Activated T-cell treated with anti-CD3 and anti-CD28 coated beads, Interleukin-2, amount 50 U/mL, for 48 hours (primary cell): ENCODE data around the gene PFKP.
A peak's percentile ranks its signal among the peaks of the same experiment; 100 is the strongest.
"Not testable (repeated sequence)": the region's sequence is repeated elsewhere in the genome, so short reads cannot be mapped to it uniquely, and the experiment has no call there.

Experiments
- DNase-seq, 2 experiments: peaks; one replicate each; pipeline ENCODE4 v3.0.0-alpha.2; 2020

Gene PFKP

GRCh38 chr10:3047596-3047995, 19.8 kb upstream of the PFKP start:
- no peak for DNase-seq

GRCh38 chr10:3048119-3049019, 19.0 kb upstream of the PFKP start:
- no peak for DNase-seq

DNA sequence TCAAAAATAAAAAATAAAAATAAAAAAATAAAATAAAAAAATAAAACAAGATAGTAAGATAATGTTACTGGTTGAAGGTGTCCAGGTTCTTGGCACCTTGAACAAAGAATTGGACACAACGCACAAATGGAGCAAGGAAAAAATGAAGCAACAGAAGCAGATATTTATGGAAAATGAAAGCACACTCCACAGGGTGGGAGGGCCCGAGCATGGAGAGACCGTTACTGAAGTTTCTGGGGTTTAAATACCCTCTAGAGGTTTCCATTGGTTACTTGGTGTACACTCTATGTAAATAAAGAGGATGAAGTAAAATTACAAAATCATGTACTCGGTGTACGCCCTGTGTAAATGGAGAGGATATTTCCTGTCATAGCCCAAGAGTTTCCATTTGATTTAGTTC, 15.7 kb upstream of the PFKP start:
- no peak for DNase-seq

GRCh38 chr10:3053155-3053554, 14.2 kb upstream of the PFKP start:
- DNase-seq = no peak

GRCh38 chr10:3054183-3054850, 13.0 kb upstream of the PFKP start:
- DNase-seq = no peak

DNA sequence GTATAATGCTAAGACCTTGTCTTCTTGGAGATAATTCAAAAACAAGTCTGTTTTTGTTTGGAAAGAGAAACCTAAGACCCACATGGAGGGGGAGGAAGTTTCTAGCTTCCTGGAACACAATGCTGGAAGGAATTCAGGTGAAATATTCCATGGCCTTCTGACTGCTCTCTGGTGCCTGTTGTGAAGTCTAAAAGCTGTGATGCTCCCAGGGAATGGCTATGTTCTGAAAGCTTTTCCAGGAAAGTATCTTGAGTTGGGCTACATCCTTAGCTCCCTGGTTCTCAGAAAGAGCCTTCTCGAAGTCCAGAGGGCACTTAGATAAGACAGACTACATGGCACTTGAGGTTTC, 12.5 kb upstream of the PFKP start:
- no peak for DNase-seq

- no peak for DNase-seq
Measured at GRCh38 chr10:3056280-3057037, 10.9 kb upstream of the PFKP start.

- DNase-seq = no peak
Measured at GRCh38 chr10:3057946-3058345, 9.4 kb upstream of the PFKP start.

- no peak for DNase-seq
Measured at GRCh38 chr10:3059974-3060373, 7.4 kb upstream of the PFKP start.

DNA sequence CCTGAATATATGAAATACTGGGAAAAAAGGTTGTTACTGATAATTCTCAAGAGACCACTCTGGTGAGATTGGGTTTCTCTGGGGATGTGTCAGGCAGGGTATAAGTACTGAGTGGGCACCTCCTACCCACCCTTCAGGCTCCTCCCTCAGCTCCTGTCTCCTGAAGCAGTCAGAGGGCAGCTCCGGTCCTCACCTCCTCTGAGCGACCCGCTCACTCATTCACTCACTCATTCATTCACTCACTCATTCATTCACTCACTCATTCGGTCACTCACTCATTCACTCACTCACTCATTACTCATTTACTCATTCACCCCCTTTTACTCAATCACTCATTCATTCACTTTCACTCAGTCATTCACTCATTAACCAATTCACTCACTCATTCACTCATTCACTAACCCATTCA, 6.9 kb upstream of the PFKP start:
- no peak for DNase-seq

- DNase-seq = not testable (repeated sequence)
Measured at GRCh38 chr10:3061323-3061898, 5.9 kb upstream of the PFKP start.

DNA sequence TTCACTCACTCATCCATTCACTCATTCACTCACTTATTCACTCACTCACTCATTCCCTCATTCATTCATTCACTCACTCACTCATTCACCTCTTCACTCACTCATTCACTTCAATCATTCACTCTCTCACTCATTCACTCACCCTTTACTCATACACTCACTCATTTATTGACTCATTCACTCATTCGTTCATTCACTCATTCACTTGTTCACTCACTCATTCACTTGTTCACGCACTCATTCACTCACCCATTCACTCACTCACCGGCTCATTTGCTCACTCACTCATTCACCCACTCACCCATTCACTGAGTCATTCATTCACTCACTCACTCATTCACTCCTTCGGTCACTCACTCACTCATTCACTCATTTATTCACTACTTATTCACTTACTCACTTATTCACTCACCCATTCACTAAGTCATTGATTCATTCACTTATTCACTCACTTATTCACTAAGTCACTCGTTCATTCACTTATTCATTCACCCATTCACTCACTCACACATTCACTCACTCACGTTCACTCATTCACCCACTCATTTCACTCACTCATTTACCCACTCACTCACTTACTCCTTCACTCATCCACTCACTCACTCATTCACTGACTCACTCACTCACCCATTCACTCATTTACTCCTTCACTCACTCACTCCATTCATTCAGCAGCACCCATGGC, 4.7 kb upstream of the PFKP start:
- no peak for DNase-seq

DNA sequence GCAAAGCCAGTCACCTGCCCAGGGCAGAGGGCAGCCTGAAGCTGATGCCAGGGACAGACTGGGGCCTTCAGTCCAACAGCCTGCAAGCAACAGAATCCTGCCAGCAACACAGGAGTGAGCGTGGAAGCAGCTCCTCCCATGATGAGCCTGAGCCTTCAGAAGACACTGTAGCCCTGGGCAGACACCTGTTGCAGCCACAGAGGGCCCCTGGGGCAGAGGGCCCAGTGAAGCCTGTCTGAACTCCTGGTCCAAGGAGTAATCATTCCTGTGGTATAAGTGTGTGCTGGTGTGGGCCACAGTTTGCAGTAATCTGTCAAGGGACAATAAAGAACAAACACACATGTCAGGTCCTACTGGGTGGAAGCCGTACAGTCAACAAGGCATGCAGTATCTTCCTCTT, 2.9 kb upstream of the PFKP start:
- no peak for DNase-seq

DNA sequence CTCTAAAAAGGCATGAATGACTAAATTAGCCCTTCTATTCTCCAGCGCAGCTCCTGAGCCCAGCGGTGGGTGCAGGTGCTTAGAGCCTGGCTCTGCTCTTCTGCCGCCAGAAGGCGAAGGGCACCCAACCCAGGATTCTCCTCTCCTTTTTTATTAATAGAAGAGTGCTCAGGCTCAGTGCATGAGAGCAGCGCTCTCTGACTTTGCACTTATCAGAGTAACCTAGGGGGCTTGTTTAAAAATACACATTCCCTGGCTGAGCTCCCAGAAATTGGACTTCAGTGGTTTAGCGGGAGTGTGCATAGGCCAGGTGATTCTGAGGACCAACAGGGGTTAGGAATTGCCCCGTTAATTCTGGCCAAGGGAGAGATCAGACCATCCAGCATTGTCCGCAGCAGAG, 1.7 kb upstream of the PFKP start:
- no peak for DNase-seq

GRCh38 chr10:3066317-3067117, 831 bp upstream of the PFKP start:
- peak in 1 of 2 experiments; percentile 17 for DNase-seq

DNA sequence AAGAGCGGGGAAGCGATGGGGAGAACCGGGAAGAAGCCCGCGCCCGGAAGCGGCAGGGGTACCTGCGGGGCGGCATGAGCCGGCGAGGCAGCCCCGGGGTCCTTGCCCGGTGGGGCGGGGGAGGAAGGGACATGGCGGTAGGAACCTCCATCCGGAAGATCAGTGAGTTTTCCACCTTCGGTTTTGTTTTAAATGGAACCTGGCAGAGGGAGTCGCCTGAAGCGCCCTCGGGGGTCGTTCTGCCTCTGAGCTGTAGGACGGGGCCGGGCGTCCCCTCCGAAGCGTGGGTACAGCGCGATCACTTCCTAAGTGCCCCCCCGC, 471 bp downstream of the PFKP start:
- DNase-seq = no peak

- DNase-seq = peak; percentile 75 to 79
Measured at GRCh38 chr10:3068201-3068967, 1.0 kb downstream of the PFKP start.

- DNase-seq = peak; percentile 39 to 48
Measured at GRCh38 chr10:3068968-3069737, 1.8 kb downstream of the PFKP start.

DNA sequence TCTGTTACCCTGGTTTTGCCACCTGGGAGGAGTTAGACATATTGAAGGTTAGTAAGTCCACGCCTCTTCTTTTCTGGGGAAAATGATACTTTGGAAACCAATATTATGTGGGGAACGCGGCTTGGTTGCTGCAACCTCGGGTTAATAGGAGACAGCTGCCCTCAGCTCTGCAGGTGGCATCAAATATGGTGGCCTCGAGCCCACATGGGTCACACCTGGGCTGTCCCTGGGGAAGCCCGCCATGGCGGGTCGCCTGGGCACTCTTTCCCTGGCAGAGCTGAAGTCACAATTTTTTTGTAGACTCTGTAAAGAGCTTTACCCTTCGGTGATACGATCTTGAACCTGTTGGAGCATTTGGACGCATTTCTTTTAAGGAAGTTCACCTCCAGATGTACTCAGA, 2.5 kb downstream of the PFKP start:
- no peak for DNase-seq
